Colonic mucosa (tissue), 4 donors: ENCODE data around the gene RMDN3. TPM values are rescaled to one million over a fixed set of nuclear protein-coding genes. Genes with fewer than 3 reads are reported as not detected.

Experiments used
- DNase-seq: peaks from one replicate; pipeline ENCODE4 v3.0.0-alpha.2; 2020
- H3K27ac ChIP-seq: fragments of 200-600 bp; one replicate; pipeline ENCODE4 v1.8.0; 2021
- H3K27me3 ChIP-seq: fragments of 200-600 bp; one replicate; pipeline ENCODE4 v1.8.0; 2021
- H3K36me3 ChIP-seq: fragments of 200-600 bp; one replicate; pipeline ENCODE4 v1.8.0; 2021
- H3K4me1 ChIP-seq: fragments of 200-600 bp; one replicate; pipeline ENCODE4 v1.8.0; 2021; ENCODE audit warnings: mild to moderate bottlenecking
- H3K4me3 ChIP-seq: fragments of 200-600 bp; one replicate; pipeline ENCODE4 v1.8.0; 2021
- H3K9ac ChIP-seq, 2 donors: one replicate each; pipeline ENCODE4 v1.7.0; 2013; ENCODE audit warnings: control low read depth in 2 of 2, low read depth in 2 of 2, low read length in 2 of 2
- H3K9me3 ChIP-seq: fragments of 200-600 bp; one replicate; pipeline ENCODE4 v1.8.0; 2021
- CTCF ChIP-seq: fragments of 200-600 bp; IDR thresholded peaks from one replicate; pipeline ENCODE4 v1.8.0; 2022; ENCODE audit warnings: antibody characterized with exemption, mild to moderate bottlenecking
- intact Hi-C: fragments of 100-400 bp; cut with DNase I; formaldehyde crosslinking; loops from one replicate; pipeline ENCODE4 v1.14.1; 2022
- total RNA-seq, 2 donors: library from RNA; stranded (reverse); fragmentation: NEBNext Ultra II Directional in 1 of 2; extraction: Animal tissue kit (Norgen Biotek cat#: 25700) in 1 of 2; gene quantifications; one replicate each; pipeline ENCODE4 v1.2.1, GENCODE V29; 2021
- donor health status: healthy.
- donor health status: DM: no; HTN: no; CAD: no.
- donor health status: DM: no; HTN: no; CAD: no.

RMDN3 gene
- total RNA-seq, 2 donors from 2014 or later, result 31.1 to 49.1 TPM

DNA sequence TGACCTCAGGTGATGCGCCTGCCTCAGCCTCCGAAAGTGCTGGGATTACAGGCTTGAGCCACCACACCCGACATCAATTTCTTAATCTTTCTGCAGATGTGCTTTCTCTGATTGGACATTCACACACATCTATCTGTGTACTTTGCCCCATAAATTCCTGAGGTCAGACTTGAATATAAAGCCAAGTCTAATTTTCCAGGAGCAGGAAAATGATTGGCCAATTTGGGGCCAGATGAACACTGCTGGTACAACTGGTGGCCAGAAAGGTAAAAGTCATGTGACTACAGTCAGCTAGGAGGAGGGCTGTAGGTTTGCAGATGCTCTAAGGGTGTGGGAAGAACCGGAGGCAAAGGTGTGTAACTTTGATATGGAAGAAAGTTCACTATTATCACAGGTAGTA is 63.3 kb downstream of the RMDN3 start:
- intact Hi-C loops, result loop anchor here (10.0 kb wide), 1 partner anchor 203 kb away; the partner anchor contains the start of gene VPS18
- Histone ChIP-seq H3K27me3 (no peaks in the 10 kb centered on the region), H3K27ac (no peak overlapping the region), H3K36me3 (no peaks in the 10 kb centered on the region), H3K9ac (no peak overlapping the region), H3K4me3 (no peak overlapping the region), H3K9me3 (no peaks in the 10 kb centered on the region), H3K4me1 (peaks cover 5% of the 10 kb centered on the region)
- no peak for TF ChIP-seq CTCF
- DNase-seq, result peak; percentile 50

DNA sequence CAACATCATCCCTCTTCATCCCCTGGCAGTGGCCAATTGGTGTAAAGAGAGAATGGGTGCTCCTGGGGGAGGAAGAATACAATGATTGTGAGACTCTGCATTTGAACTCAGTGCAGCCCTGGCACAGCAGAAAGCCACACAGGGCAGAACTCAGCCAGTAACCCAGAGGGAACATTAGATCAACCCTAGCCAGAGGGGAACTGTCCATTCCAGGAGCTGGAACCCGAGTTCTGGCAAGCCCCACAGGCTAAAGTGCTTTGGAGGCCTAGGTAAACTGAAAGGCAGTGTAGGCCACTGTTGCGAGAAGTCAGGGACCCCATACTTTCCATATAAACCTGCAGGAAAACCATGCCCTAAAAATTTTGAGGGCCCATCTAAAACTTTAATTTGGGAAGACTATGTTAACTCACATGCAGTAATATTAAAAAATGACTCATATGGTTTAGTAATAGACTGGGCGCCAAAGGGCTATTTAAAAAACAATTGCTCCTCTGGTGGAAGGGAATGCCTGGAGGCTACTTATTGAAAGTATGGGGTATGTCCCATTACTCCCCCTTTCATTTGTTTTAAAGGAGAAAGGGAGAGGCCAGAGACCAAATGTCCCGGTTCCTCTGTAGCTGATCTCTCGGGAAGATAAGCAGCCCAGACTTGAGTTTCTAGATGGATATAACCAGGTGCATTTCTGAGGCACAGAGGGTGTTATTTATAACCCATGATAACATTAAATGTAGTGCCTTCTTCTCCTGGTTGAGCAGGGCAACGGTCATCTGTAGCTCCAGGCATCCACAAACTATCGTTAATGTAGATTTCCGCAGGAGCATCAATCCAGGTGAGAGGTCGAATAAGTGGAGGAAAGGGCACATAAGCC is 65.9 kb downstream of the RMDN3 start:
- no peak overlapping the region for H3K27ac ChIP-seq
- peaks cover 5% of the 10 kb centered on the region for H3K4me1 ChIP-seq
- intact Hi-C loops, result no loop called here
- no peaks in the 10 kb centered on the region for H3K27me3 ChIP-seq
- no peaks in the 10 kb centered on the region for H3K36me3 ChIP-seq
- DNase-seq, result no peak
- TF ChIP-seq CTCF, result no peak
- no peak overlapping the region for H3K4me3 ChIP-seq
- no peaks in the 10 kb centered on the region for H3K9me3 ChIP-seq
- no peak overlapping the region for H3K9ac ChIP-seq

Other genes with a start within 250 kb of the RMDN3 start
- gene CCDC32, start 190.2 kb downstream of the RMDN3 start, total RNA-seq, result 10 to 100 TPM; 27.5 to 32.0 TPM
- gene RPUSD2, start 186.0 kb downstream of the RMDN3 start, total RNA-seq, result 10 to 100 TPM; 11.0 to 17.0 TPM
- gene KNL1, start 161.0 kb downstream of the RMDN3 start, total RNA-seq, result 10 to 100 TPM in 1 of 2 donors, 1 to 10 TPM in 1; 8.5 to 18.8 TPM
- 10 to 100 TPM; 10.0 to 30.5 TPM for gene RAD51, start 60.1 kb downstream of the RMDN3 start, total RNA-seq
- 10 to 100 TPM; 39.5 to 42.5 TPM for gene GCHFR, start 8.8 kb upstream of the RMDN3 start, total RNA-seq
- under 1 TPM; 0.74 to 0.80 TPM for gene C15orf62, start 14.7 kb upstream of the RMDN3 start, total RNA-seq
- gene ZFYVE19, start 51.8 kb upstream of the RMDN3 start, total RNA-seq, result 10 to 100 TPM; 22.9 to 27.9 TPM
- gene DNAJC17, start 52.2 kb upstream of the RMDN3 start, total RNA-seq, result 10 to 100 TPM; 38.1 to 48.0 TPM
- gene PPP1R14D, start 73.5 kb upstream of the RMDN3 start, total RNA-seq, result 100 to 1,000 TPM; 137 to 166 TPM
- gene SPINT1, start 88.8 kb upstream of the RMDN3 start, total RNA-seq, result 100 to 1,000 TPM; 280 to 330 TPM
- gene RHOV, start 119.0 kb upstream of the RMDN3 start, total RNA-seq, result 10 to 100 TPM; 14.9 to 18.6 TPM
- 10 to 100 TPM; 18.3 to 19.2 TPM for gene VPS18, start 139.2 kb upstream of the RMDN3 start, total RNA-seq
- 10 to 100 TPM; 18.5 to 21.6 TPM for gene DLL4, start 174.1 kb upstream of the RMDN3 start, total RNA-seq
- 10 to 100 TPM in 1 of 2 donors, 1 to 10 TPM in 1; 4.0 to 20.9 TPM for gene CHAC1, start 198.2 kb upstream of the RMDN3 start, total RNA-seq